Caki2 (cell line): ENCODE data around the gene SOX6. TPM values are rescaled to one million over a fixed set of nuclear protein-coding genes. Genes with fewer than 3 reads are reported as not detected.

ENCODE experiments used
- DNase-seq: peaks from one replicate; pipeline ENCODE4 v3.0.0-alpha.2; 2015; ENCODE audit warnings: low read depth
- in situ Hi-C: cut with HindIII; loops from 2 replicates; pipeline ENCODE4 v1.10.0; 2016; ENCODE audit warnings: low sequenced_read_pairs, low pct_unique_long_range_greater_than_20kb, mixed read lengths
- total RNA-seq: library from RNA; depleted of rRNA; stranded (reverse); fragments of >200 nt; shearing (Covaris generic); gene quantifications from 2 replicates; pipeline ENCODE4 v1.2.3, GENCODE V29; 2014; ENCODE audit warnings: low replicate concordance

SOX6 gene
- total RNA-seq, 1 experiment from 2014 or later: 0.78 TPM

- in situ Hi-C loops: no loop called here
These were observed 344.9 kb downstream of the SOX6 start for GRCh38 chr11:16011396-16011795.

DNA sequence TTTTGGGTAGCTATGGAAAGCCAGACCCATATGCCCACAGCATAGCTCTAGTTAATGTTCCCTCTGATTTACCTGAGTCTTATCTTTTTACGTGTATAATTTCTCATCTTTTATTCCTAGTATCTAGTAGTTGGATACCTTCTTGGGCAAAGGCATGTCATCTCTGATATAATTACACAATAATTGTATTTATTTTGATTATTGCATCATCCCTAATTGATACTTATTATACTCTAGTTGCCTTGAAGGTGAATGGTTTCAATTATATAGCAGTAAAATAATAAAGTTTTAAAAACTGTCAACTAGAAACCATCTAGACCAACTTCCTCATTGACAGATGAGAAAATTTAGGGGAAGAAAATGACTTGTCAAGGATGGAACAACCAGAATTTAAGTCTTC is 347.3 kb downstream of the SOX6 start:
- no peak for DNase-seq
- in situ Hi-C loops: no loop called here

More at GRCh38 chr11:16011396-16011795, 344.9 kb downstream of the SOX6 start:
- DNase-seq: no peak

DNA sequence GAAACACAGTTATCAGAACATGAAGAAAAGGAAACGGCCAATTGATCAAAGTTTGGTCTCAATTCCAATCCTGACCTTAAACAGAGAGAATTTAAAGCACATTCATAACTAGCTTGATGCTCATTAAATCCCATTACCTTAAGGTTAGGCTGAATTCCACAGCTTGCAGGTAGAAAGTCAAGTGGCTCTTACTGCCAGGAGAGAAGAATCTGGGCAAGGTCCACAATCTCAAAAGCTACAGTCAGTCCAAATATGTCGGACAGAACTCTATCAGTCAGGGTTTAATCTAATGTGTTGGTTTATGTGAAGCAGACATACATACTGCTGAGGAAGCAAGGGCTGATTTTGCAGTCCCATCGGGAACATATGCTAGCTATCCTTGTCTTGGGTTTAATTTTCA is 348.8 kb downstream of the SOX6 start:
- in situ Hi-C loops: no loop called here
- no peak for DNase-seq

- in situ Hi-C loops: no loop called here
These were observed 353.4 kb downstream of the SOX6 start for GRCh38 chr11:16002942-16003341.

GRCh38 chr11:16001899-16002426 is 354.4 kb downstream of the SOX6 start:
- in situ Hi-C loops: no loop called here
- peak; percentile 86 for DNase-seq

More at GRCh38 chr11:16002942-16003341, 353.4 kb downstream of the SOX6 start:
- no peak for DNase-seq

GRCh38 chr11:16001044-16001568 is 355.2 kb downstream of the SOX6 start:
- in situ Hi-C loops: no loop called here
- DNase-seq: peak; percentile 2

- DNase-seq: no peak
- in situ Hi-C loops: no loop called here
These were observed 356.3 kb downstream of the SOX6 start for GRCh38 chr11:16000065-16000464.

- DNase-seq: no peak
- in situ Hi-C loops: no loop called here
These were observed 363.0 kb downstream of the SOX6 start for GRCh38 chr11:15993345-15993744.

DNA sequence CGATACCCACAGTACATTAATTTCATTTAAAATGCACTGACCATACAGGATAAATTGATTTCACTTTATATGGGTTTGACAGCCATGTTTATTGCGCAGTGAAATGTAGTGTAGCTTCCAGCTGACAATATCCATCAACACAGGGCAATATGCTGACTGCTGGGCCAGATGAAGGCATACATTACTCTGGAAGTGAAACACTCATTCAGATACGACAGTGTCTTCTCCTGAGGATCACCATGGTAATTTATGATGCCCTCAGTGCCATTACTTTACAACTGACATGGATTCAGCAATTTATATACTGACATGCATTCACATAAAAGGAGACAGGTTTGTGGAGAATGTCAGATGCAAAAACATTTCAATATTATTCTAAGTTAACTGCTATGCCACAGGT is 365.1 kb downstream of the SOX6 start:
- in situ Hi-C loops: no loop called here
- no peak for DNase-seq

GRCh38 chr11:15989685-15990084 is 366.7 kb downstream of the SOX6 start:
- DNase-seq: no peak
- in situ Hi-C loops: no loop called here

DNA sequence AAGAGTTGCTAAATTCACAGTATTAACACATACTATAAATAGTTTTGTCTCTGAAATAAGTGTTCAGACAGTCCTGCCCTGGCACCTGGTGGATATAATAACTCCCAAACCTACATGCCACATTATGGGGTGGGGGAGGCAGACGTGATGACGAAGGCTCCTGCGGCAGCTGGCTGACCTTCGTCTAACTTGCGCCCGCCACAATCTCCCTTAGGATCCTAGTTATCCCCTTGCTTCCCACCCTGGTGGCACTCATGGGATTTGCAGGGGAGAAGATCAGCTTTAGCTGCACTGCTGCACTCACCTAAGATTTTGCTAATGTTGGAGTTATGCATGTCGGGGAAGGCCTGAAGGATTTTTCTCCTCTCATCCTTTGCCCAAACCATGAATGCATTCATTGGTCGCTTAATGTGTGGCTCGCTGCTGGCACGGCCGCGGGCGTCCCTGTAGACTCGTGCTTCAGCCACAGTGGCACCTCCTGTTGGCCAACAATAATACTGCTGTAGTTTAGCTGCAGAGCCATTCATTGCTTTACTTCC is 367.6 kb downstream of the SOX6 start:
- no peak for DNase-seq

DNA sequence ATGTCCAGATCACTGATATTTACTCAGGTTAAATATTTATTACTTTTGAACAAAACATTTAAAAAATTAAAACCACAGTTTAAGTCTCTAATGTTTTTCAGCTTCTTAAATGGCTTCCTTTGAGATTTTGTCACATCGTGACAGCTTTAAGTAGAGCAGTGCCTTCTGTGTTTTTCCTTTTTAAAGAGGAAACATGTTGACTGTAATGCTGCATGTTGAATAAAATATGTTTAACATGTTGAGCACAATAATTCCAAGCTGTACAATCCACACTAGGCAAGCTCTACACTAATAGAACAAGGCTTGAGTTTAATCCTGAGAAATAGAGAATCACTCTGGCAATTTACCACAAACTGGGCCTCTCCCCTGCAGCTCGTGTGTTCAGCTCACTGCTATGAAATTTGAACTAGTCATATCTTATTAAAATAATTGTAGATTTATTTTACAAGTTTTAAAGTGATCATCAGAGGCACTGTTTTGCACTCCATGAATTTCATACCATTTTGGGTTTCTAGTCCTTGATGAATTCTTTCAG is 368.3 kb downstream of the SOX6 start:
- in situ Hi-C loops: no loop called here
- DNase-seq: no peak

More for the DNA sequence above, 367.6 kb downstream of the SOX6 start:
- in situ Hi-C loops: no loop called here

GRCh38 chr11:15987046-15987445 is 369.3 kb downstream of the SOX6 start:
- in situ Hi-C loops: no loop called here
- no peak for DNase-seq

DNA sequence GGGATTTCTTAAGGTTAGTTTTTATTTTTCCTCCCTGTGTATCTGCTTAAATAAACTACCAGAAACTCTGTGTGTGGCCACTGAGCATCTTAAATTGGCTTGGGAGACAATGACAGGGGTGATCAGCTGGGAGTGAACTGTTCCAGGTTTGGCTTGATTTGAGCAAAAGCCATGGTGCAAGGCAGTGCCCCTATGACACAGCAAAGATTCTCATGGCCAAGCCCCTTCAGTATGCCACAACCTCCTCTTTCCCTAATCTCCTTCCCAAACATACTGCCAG is 370.5 kb downstream of the SOX6 start:
- no peak for DNase-seq
- in situ Hi-C loops: no loop called here

- in situ Hi-C loops: no loop called here
- DNase-seq: no peak
These were observed 371.1 kb downstream of the SOX6 start for GRCh38 chr11:15985127-15985859.

- DNase-seq: no peak
- in situ Hi-C loops: no loop called here
These were observed 375.1 kb downstream of the SOX6 start for GRCh38 chr11:15981292-15981691.

- no peak for DNase-seq
- in situ Hi-C loops: no loop called here
These were observed 379.2 kb downstream of the SOX6 start for GRCh38 chr11:15977116-15977515.

- DNase-seq: no peak
These were observed 379.8 kb downstream of the SOX6 start for GRCh38 chr11:15976433-15977045.

GRCh38 chr11:15975742-15976141 is 380.6 kb downstream of the SOX6 start:
- DNase-seq: no peak
- in situ Hi-C loops: no loop called here

More at GRCh38 chr11:15976433-15977045, 379.8 kb downstream of the SOX6 start:
- in situ Hi-C loops: no loop called here
